GM19240 (cell line): ENCODE measurements around the gene PKHD1.

Experiments used
- DNase-seq: peaks from one replicate; pipeline ENCODE4 v3.0.0; 2011; ENCODE audit warnings: low spot score; ENCODE audit not compliant: insufficient read length

PKHD1 gene

GRCh38 chr6:51620971-51621370, 466.4 kb downstream of the PKHD1 start:
- no peak for DNase-seq

- DNase-seq: no peak
Measured at GRCh38 chr6:51619042-51619799, 468.2 kb downstream of the PKHD1 start.

- no peak for DNase-seq
Measured at GRCh38 chr6:51618563-51618962, 468.9 kb downstream of the PKHD1 start.

- no peak for DNase-seq
Measured at GRCh38 chr6:51617751-51618150, 469.7 kb downstream of the PKHD1 start.

- no peak for DNase-seq
Measured at GRCh38 chr6:51616243-51616642, 471.2 kb downstream of the PKHD1 start.

- DNase-seq: no peak
Measured at GRCh38 chr6:51614725-51615124, 472.7 kb downstream of the PKHD1 start.

GRCh38 chr6:51613558-51613957, 473.9 kb downstream of the PKHD1 start:
- no peak for DNase-seq

DNA sequence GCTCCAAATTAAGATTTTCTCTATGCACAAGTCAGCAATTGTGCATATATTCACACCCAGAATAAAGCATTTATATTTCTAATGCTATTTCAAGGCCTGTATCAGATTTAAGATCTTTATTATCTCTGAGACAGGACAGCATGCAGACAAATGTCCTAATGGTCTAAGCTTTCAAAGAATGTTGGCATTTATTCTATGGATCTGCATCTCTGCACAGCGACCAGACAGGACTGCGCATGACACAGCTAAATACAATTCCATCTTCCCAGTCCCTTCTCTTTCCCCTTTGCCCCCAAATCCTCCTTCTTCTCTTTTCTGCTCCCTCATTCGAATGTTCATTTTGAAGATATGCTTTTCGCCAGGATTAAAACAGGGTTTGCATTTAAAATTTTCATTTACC, 478.5 kb downstream of the PKHD1 start:
- DNase-seq: no peak

DNA sequence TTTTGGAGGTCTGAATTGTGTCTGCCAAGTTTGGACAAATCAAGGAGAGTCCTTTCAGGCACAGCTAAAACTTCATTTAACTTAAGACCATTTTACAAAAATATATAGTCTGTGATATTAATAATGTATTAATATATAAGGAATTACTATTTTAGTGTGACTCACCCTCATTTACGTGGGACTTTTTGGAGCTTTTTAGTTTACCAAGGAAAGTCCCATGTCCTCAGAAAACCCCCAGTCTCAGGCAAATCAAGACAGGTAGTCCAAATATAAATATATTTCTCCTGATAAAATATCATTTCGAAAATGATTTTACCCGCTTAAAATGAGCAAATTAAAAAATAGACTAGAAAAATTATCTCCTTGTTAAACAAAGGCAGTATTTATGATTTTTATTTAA, 479.0 kb downstream of the PKHD1 start:
- no peak for DNase-seq

GRCh38 chr6:51600514-51600913, 486.9 kb downstream of the PKHD1 start:
- DNase-seq: no peak

GRCh38 chr6:51598171-51598570, 489.2 kb downstream of the PKHD1 start:
- DNase-seq: no peak

DNA sequence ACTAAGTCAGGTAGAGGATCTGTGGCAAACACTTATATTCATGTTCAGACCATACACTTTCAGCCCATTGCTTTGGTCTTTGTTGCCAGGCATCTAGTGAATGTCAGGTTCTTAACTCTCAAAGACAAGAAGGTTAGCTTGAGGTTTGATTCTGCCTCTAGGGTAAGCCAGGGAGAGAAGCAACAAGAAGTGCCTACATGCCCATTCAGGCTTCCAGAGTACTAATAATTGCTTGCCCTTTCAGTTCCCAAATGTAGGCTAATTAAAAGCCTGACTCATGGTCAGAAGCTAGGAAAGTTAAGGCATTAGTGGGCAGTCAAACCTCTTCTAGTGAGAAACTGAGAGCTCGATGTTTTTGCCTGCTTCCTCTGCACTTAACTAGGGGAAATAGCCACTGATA, 492.4 kb downstream of the PKHD1 start:
- DNase-seq: no peak

DNA sequence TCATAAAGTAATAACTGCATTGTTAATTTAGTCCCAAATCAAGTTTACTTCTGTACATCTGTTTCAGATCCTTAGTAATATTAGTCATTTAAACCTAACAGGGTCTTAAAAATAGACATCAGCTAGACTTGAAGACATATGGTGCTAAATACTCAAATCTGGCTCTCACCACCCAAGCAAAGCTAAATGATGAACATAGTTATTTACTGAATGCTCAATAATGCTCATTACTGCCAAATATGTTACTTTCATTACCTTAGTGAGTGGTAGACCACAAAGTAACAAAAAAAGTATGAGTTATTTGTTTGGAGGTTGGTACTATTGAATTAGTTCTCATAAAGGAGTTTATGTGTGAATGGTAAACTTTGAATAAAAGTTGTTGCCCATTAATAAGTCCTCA, 502.1 kb downstream of the PKHD1 start:
- no peak for DNase-seq

DNA sequence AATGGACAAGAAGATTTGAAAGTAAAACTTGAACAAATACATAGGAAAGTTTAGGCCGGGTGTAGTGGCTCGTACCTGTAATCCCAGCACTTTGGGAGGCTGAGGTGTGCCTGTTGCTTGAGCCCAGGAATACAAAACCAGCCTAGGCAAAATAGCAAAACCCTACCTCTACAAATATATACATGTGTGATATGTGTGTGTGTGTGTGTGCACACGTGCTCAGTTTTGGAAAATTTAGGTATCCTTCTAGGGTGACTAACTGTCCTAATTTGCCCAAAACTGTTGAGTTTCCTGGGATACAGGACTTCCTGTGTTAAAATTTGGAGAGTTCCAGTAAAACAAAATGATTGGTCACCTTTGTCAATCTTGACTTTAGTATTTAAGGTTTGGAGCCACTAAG, 503.2 kb downstream of the PKHD1 start:
- no peak for DNase-seq

GRCh38 chr6:51578994-51579393, 508.4 kb downstream of the PKHD1 start:
- no peak for DNase-seq

GRCh38 chr6:51578362-51578761, 509.1 kb downstream of the PKHD1 start:
- no peak for DNase-seq

DNA sequence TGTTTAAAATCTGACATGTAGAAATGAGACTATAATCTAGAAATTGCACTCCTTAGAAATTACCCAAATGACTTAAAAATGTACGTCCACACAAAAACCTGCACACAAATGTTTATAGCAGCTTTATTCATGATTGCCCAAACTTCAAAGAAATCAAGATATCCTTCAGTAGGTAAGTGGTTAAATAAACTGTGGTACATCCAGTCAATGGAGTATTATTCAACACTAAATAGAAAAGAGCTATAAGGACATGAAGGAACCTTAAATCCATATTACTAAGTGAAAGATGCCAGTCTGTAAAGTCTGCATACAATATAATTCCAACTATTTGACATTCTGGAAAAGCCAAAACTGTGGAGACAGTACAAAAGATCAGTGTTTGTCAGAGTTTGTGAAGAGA, 513.4 kb downstream of the PKHD1 start:
- DNase-seq: no peak

DNA sequence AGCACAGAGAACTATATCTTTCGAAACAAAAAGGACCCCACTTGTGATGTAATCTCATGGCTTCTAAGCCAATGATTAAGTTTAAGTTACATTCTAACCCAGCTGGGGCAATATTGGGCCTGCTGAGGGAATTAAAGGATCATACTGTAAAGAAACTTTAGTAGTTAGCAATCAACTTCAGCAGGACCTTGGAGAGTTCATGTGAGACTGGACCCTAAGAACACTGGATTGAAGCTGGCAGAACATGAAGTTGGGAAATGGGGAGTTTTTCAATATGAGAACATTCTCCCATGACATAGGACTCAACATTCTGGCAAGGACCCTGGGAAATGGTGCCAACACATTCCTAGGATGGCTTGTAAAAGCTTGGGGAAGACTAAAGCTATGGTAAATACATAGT, 516.2 kb downstream of the PKHD1 start:
- DNase-seq: no peak

GRCh38 chr6:51570168-51570921, 517.1 kb downstream of the PKHD1 start:
- DNase-seq: no peak

DNA sequence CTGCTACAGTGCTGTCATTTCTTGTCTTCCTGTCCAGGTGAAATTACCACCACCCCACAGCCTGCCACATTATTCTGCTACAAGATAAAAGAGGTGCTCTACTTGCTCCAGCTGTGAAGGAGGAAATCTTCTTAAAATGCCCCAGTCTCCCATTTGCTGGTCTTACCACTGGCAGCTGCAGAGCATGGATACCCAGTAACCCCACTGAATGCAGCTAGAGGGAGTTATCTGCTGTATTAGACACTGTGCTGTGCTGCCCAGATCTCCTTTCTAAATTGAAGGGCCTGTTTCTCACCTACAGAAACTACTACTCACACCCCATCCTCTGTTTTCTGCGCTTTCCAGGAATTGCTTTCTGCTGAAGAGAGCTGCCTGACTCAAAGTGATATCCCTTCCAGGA, 517.8 kb downstream of the PKHD1 start:
- no peak for DNase-seq

- DNase-seq: no peak
Measured at GRCh38 chr6:51568771-51569170, 518.6 kb downstream of the PKHD1 start.

DNA sequence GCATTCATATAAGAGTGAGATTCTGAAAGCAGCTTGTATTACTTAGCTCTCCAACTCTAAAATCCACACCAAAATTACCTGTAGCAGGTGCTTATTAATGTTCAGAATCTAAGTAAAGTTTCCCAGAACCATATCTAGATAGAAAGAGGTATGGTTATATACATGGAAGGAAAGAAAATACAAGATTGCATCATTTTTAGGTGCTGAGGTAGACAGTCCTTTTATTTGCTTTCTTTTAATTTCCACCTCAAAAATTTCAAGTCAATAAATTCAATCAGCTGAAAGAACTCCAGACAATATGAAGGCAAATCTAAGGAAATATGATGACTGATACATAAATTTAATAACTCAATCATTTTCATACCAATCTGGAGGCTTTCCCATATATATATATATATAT, 521.9 kb downstream of the PKHD1 start:
- DNase-seq: no peak
